Omental fat pad (tissue), 4 donors: ENCODE data around the gene PEX26. TPM values are rescaled to one million over a fixed set of nuclear protein-coding genes. Genes with fewer than 3 reads are reported as not detected.

ENCODE experiments used
- ATAC-seq: fragments of 150-250 bp; one replicate; pipeline ENCODE4 v1.9.1; 2016; ENCODE audit warnings: mild to moderate bottlenecking, moderate library complexity; ENCODE audit not compliant: low FRiP score
- DNase-seq: peaks from one replicate; pipeline ENCODE4 v3.0.0-alpha.2; 2019; ENCODE audit warnings: low spot score
- CTCF ChIP-seq, 3 donors: fragments of 450-650 bp; IDR thresholded peaks; one replicate each; pipeline ENCODE4 v1.5.1; 2016 to 2017; ENCODE audit warnings: antibody characterized with exemption in 3 of 3, mild to moderate bottlenecking in 3 of 3, moderate library complexity in 2 of 3
- total RNA-seq, 4 donors: library from RNA; depleted of rRNA; stranded (reverse); fragments of >200 nt; gene quantifications; one replicate each; pipeline ENCODE4 v1.1.0, GENCODE V29; 2016

The PEX26 gene
- total RNA-seq, 4 donors from 2014 or later, result 19.5 to 32.0 (median 24.1) TPM

GRCh38 chr22:18110954-18111758 is 33.4 kb downstream of the PEX26 start:
- TF ChIP-seq CTCF (IDR thresholded peaks at IDR 0.05), result no peak
- DNase-seq (no peak), ATAC-seq (no peak)

DNA sequence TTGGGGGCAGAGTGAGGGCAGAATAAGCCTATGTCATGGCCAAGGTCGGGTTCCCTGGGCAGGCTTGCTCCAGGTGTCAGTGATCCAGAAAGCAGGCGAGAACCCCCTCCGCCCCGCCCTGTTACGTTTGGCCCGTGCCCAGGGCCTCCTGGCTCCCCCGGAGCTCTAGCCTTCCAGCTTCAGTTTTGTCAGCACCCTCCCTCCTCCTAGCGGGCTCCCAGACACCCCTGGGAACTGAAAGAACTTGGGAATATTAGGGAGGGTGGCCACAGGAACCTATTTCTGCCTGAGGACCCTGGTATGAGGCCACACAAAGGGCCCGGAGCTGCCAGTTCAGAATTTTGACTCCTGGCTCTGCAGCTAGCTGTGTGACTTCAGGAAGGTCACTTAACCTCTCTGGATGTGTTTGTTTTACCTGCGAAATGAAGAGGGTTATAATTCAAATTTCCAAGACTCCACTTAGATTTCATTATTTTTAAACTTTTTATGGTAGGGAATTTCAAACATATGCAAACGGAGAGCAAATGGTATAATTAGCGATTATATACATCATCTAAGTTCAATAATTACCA is 34.1 kb downstream of the PEX26 start:
- ATAC-seq, result no peak
- no peak for DNase-seq
- TF ChIP-seq CTCF (IDR thresholded peaks at IDR 0.05), result no peak

- ATAC-seq (no peak), DNase-seq (no peak)
- no peak for TF ChIP-seq CTCF (IDR thresholded peaks at IDR 0.05)
Measured at GRCh38 chr22:18112440-18112839, 34.6 kb downstream of the PEX26 start.

- TF ChIP-seq CTCF (IDR thresholded peaks at IDR 0.05), result no peak
- ATAC-seq (no peak), DNase-seq (no peak)
Measured at GRCh38 chr22:18113680-18114394, 36.0 kb downstream of the PEX26 start.

- ATAC-seq (no peak), DNase-seq (no peak)
- TF ChIP-seq CTCF (IDR thresholded peaks at IDR 0.05), result no peak
Measured at GRCh38 chr22:18114495-18114894, 36.7 kb downstream of the PEX26 start.

GRCh38 chr22:18114976-18115652 is 37.3 kb downstream of the PEX26 start:
- no peak for ATAC-seq
- DNase-seq, result no peak
- no peak for TF ChIP-seq CTCF (IDR thresholded peaks at IDR 0.05)
